Epidermal melanocyte (primary cell): ENCODE results near the gene VSIG10.
A peak's percentile ranks its signal among the peaks of the same experiment; 100 is the strongest.
"Not testable (repeated sequence)": the region's sequence is repeated elsewhere in the genome, so short reads cannot be mapped to it uniquely, and the experiment has no call there.

Source experiments
- DNase-seq: peaks from one replicate; pipeline ENCODE4 v3.0.0; 2011; ENCODE audit warnings: low spot score; ENCODE audit not compliant: insufficient read length

Gene VSIG10

DNA sequence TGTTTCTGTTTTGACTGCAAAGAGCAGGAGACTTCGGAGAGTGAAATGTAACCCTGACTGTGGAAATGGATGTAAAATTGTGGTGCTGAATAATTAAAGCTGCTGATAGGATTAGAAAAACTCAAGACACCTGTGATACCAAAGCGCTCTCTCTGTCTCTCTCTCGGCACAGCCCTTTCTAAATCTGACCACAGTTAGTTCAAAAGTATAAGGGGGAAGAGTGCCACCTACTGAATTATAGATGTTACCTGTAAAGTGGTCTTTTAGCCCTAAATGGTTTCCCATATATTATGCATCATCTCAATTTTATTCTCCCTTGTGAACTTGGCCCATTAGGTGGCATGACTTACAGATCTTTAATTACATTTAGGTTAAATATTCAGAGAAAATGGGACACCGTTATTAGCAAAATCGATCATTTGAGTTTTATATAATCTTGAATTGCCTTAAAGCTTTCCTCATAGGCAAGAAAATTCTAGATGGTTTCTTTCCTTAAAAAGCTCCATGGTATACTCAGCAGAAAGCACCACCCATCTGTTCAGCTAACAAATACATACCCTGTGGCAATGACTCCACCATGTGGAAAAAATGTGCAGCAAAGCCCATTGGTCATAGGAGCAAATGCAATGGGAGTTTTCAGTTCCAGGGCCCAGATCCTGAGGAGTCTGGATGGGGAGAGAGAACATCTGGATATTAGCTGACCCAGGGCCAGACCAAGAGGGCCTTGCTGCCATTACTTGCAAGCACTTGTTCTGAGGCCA is 69.2 kb downstream of the VSIG10 start:
- DNase-seq, result peak; percentile 23

DNA sequence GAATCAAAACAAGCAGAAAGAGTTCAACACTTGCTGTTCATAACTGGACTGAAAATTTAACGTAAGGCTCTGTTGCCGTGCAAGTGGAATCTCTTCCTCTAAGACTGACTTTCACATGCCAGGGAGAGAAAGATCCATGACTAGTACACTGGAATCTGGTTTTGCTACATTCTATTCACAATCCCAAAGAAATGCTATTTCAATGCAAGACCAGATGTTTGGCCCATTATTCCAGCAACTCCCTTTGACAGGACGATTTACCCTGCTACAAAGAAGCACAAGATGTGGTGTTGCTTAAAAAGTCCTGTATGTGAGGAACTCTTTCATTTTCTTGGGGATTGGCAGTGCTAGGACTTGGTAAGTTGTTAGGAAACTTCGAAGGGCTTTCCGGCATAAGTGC is 69.9 kb downstream of the VSIG10 start:
- no peak for DNase-seq

DNA sequence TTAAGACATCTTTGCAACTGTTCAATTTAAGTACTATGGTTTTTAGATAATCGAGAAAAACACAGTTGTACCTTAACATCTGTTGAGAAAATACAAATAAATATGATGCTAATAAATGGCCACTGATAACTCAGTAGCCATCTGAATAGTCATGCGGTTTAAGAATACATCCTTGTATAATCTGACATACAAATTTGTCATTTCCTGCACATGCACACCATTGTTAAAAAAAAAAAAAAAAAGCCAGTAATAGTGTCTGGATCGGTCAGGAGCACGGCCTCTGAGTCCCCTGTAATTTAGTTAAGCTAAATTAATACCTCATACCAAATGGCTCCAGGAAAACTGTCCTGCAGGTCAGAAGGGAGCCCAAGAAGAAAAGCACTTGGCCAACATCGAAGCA is 70.5 kb downstream of the VSIG10 start:
- DNase-seq, result no peak

DNA sequence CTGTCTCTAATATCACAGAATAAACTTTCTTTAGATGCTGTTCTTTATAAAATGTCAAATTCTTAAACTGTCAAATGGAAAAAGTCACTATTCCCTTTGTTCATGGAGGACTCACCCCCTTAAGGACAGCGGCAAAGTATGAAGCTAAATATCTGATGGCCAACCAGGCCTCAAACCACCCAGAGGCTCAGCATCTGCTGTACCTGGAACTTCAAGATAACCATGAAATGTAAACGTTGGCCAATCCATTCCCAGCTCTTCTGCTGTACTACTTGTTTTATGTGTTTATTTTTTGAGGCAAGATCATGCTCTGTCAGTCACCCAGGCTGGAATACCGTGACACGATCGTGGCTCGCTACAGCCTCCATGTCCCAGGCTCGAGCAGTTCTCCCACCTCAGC is 71.6 kb downstream of the VSIG10 start:
- DNase-seq, result no peak

DNA sequence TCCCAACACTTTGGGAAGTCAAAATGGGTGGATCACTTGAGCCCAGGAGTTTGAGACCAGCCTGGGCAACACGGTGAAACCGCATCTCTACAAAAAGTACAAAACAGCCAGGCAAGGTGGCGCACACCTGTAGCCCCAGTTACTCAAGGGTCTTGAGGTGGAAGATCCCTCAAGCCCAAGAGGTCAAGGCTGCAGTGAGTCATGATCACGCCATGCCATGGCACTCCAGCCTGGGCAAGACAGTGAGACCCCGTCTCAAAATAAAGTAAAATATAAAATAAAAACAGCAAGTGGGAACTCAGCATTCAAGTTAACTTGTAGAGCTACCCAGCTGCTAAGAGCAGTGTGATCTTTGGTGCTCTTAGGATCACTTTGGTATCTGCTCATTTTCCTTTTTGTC is 74.6 kb downstream of the VSIG10 start:
- no peak for DNase-seq

DNA sequence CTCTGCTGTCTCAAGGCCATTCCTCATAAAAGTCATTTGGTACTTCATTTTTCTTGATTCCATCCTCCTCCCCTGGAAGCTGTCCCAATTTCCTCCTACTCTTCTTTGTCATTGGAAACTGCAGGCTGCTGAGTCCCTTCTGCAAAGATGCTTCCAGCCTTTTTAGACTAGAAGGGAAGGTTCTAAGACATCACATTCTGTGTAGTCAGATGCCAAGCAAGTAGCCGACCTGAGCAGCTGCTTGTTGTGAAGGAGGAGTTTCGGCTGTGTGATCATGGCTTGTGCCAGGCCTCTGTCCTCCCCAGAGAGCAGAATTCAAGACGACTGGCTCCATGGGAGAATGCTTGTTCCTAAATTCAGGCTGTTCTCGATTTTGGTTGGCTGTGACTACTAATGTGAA is 78.6 kb downstream of the VSIG10 start:
- DNase-seq, result no peak

DNA sequence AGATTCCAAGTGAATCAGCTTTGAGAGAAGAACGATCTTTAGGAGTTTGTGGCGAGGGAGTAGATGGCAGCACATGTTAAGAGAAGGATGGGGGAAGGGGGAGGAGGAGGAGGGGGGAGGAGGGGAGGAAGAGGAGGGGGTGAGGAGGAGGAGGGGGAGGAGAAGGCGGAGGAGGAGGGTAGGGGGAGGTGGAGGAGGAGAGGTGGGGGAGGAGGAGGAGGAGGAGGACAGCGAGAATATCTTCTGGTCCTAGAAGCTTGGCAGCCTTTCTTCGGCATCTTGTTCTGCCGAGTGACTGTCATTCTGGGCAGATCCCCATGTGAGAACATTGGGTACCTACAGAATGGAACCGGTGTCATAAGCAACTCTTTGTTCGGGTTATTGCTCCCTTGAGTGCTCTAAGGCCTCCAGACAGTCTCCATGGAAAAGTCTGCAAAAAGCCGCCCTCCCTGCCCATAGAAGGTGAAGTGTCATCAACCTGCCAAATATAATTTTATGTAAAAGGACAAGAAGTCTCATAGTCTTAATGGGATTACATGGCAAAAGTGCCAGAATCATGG is 80.4 kb downstream of the VSIG10 start:
- DNase-seq, result no peak

DNA sequence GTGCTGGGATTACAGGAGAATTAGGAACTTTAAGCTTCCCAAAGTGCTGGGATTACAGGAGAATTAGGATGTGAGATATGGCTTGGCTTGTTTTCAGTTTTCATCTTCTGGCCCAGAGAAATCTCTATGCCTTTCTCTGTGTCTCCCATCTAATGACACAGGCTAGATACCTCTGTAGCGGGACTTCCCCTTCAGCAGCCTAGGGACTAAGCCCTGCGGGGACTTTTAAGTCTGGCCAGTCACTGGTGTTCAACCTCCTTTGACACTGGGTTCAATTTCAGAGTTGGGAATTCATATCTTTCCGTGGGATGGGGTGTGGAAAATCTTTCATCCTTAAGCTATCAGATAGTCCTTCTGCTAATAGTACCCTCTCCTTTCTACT is 81.1 kb downstream of the VSIG10 start:
- no peak for DNase-seq

DNA sequence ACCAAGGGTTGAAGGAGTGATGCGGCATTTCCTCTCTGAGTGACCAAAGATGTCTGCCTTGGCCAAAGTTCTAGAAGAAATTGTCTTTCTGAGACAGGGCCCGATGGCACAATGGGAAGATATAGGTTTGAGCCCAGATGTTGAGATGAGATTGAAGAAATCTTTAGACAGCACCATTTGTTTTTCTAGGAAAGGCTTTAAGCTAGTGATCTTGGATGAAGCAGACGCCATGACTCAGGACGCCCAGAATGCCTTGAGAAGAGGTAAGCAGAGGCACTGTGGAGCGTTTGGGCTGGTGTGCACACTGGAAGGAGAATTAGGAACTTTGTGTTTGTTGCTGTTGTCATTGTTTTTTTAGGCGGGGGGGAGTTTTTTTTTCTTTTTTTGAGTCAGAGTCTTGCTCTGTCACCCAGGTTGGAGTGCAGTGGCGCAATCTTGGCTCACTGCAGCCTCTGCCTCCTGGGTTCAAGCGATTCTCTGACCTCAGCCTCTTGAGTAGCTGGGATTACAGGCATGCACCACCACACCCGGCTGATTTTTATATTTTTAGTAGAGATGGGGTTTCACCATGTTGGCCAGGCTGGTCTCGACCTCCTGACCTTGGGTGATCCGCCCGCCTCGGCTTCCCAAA is 81.6 kb downstream of the VSIG10 start:
- DNase-seq, result not testable (repeated sequence)

DNA sequence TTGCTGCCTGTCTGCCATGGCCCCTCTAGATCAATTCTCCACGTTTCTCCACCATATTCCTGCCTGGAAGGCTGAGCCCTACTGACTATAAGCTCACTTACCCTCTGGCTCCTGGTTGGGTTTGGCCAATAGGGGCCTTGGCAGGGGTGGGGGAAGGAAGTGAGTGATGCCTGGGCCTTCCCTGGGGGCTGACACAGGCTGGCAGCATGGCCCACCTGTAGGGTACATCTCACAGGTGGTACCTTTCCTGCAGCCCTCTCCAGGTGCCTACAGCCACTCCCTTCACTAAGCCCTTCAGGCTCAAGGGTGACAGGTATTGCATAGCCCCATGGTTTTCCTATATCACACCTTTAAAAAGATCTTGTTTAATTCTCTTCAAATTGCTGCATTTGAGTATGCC is 83.8 kb downstream of the VSIG10 start:
- DNase-seq, result no peak

DNA sequence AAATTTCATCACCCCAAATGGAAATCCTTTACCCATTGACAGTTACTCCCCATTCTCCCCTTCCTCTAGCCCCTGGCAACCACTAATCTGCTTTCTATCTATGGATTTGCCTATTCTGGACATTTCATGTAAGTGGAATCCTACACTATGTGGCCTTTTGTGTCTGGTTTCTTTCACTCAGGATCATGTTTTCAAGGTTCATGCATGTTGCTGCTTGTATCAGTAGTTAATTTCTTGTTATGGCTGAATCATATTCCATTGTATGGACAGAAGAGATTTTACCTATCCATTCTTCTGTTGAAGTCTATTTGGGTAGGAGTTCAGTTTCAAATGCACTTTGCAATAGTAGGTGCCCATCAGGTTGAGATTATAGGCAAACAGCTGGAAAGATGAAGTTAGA is 85.9 kb downstream of the VSIG10 start:
- no peak for DNase-seq

DNA sequence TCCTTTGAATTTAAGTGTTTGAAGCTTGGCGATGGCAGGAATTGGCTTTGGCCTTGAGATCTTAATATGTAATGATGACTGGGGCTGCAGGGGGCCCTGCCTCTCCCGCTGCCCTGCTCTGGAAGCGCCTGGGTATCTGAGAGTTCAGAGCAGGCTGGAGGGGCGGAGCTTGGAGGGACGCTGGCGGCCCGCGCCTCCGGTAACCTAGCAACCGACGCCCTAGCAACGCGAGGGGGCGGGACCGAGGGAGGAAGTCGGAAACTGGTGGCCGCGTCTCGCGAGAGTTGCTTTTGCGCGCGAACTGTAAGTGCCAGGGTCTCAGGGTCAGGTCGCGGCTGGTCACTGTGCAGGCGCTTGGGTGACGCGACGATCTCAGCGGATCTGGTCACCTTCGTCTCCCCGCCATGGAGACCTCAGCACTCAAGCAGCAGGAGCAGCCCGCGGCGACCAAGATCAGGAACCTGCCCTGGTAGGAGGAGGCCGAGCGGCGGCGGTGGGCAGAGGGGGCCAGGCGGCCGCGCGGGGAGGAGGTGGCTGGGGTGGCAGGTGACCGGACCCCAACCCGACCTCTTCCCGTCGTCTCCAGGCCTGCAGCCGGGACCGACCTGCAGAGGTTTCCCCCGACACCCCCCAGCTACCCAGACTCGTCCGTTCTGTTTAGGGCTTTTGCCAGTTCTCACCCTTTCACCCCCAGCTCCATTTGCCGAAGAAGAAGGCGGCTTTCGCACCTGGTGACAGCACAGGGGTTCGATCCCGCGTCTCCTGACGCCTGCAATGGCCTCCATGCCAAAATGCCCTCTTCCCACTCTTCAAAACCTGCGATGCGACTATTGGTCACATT is 87.2 kb downstream of the VSIG10 start, which contains the start of gene RFC5:
Gene RFC5 (plus strand): TSS at position 280 of the 841 bp plus-strand sequence. CDS start 125 bp downstream, at position 405.
- DNase-seq, result peak; percentile 90

DNA sequence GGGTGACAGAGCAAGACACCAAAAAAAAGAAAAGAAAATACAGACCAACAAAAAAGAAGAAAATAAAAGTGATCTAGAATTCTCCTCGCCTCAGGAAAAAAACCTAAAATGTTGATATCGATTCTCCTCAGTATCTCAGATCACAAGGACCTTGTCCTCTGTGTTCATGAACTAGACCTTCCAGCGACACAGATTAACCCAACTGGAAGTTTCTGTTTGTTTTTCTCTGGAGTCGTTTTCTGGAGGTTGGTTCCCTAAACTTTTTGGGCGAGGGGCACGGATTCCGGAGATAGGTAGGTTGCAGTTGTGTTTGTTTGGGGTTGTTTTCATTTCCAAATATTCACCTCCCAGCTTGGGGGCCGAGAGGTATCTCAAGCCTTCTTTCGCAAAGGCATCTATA is 87.9 kb downstream of the VSIG10 start:
- DNase-seq, result no peak

DNA sequence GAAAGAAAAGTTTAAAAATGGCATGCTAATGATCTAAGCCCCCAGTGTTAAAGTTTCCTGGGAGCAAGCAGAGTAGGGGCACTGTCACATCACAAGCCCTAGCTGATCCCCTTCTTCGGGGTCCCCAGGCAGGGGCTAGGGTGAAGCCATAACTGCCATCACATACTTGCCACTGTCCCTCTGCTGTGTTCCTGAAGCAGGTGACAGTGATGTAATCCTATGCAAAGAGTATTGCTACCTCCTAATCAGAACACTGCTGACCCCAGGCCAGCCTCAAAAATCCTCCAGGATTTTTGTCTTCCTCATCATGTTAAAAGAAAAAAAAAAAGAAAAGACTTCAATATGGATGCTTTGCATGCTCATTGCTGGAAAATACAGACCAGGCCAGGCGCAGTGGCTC is 88.5 kb downstream of the VSIG10 start:
- no peak for DNase-seq
